GM13977 (cell line): ENCODE results near the gene GDA.

Experiments used
- DNase-seq: peaks from one replicate; pipeline ENCODE4 v3.0.0; 2012; ENCODE audit warnings: low spot score
- CTCF ChIP-seq: IDR thresholded peaks from 2 replicates; pipeline ENCODE4 v1.5.1; 2012; ENCODE audit warnings: mild to moderate bottlenecking, control low read depth; ENCODE audit not compliant: insufficient read depth; ENCODE audit errors: extremely low read depth, missing control alignments
- in situ Hi-C: fragments of 300-500 bp; cut with MboI; formaldehyde crosslinking; loops from one replicate; pipeline ENCODE4 v1.12.0; 2022; ENCODE audit warnings: low sequenced_read_pairs, low pct_unique_long_range_greater_than_20kb, mixed read lengths, inconsistent platforms; ENCODE audit not compliant: unreplicated experiment

The GDA gene

GRCh38 chr9:72292256-72292682, 143.0 kb downstream of the GDA start:
- in situ Hi-C loops: loop anchor here (25.0 kb wide), 1 partner anchor 520 kb away; no protein-coding TSS in a partner anchor
- DNase-seq: peak; percentile 32
- peak; percentile 46 for TF ChIP-seq CTCF

- no peak for TF ChIP-seq CTCF
- DNase-seq: no peak
- in situ Hi-C loops: loop anchor here (25.0 kb wide), 1 partner anchor 519 kb away; no protein-coding TSS in a partner anchor
Measured at GRCh38 chr9:72292874-72293607, 143.8 kb downstream of the GDA start.

- TF ChIP-seq CTCF: no peak
- in situ Hi-C loops: loop anchor here (25.0 kb wide), 1 partner anchor 517 kb away; no protein-coding TSS in a partner anchor
- no peak for DNase-seq
Measured at GRCh38 chr9:72294936-72295335, 145.7 kb downstream of the GDA start.

- no peak for TF ChIP-seq CTCF
- in situ Hi-C loops: loop anchor here (25.0 kb wide), 1 partner anchor 515 kb away; no protein-coding TSS in a partner anchor
- no peak for DNase-seq
Measured at GRCh38 chr9:72297516-72297915, 148.3 kb downstream of the GDA start.

GRCh38 chr9:72299017-72299603, 149.9 kb downstream of the GDA start:
- DNase-seq: no peak
- in situ Hi-C loops: loop anchor here (25.0 kb wide), 1 partner anchor 513 kb away; no protein-coding TSS in a partner anchor
- TF ChIP-seq CTCF: no peak

GRCh38 chr9:72300873-72301272, 151.6 kb downstream of the GDA start:
- no peak for TF ChIP-seq CTCF
- no peak for DNase-seq
- in situ Hi-C loops: no loop called here
